Breast epithelium (tissue), 4 donors: ENCODE measurements around the gene MTX3. TPM values are rescaled to one million over a fixed set of nuclear protein-coding genes. Genes with fewer than 3 reads are reported as not detected.

Source experiments
- DNase-seq, 2 donors: peaks; one replicate each; pipeline ENCODE4 v3.0.0-alpha.2; 2019; ENCODE audit warnings: low spot score in 2 of 2
- H3K27ac ChIP-seq, 2 donors: fragments of 200-600 bp; sonication (generic) in 1 of 2; one replicate each; pipeline ENCODE4 v1.5.1; 2016 to 2019; ENCODE audit warnings: mild to moderate bottlenecking in 1 of 2
- H3K27me3 ChIP-seq, 2 donors: fragments of 200-600 bp; sonication (generic) in 1 of 2; one replicate each; pipeline versions ENCODE4 v1.5.1 to v1.6.0; 2017 to 2019; ENCODE audit warnings: control low read depth in 1 of 2, mild to moderate bottlenecking in 1 of 2
- H3K36me3 ChIP-seq: fragments of 200-600 bp; one replicate; pipeline ENCODE4 v1.5.1; 2019
- H3K4me1 ChIP-seq, 2 donors: fragments of 200-600 bp; sonication (generic); one replicate each; pipeline ENCODE4 v1.5.1; 2016 to 2019; ENCODE audit warnings: control low read depth in 1 of 2
- H3K4me3 ChIP-seq, 3 donors: fragments of 200-600 bp; sonication (generic); 1 replicate in 2 of 3; 2 replicates in 1 of 3; pipeline ENCODE4 v1.5.1; 2016 to 2019; ENCODE audit warnings: mild to moderate bottlenecking in 3 of 3, moderate library complexity in 2 of 3
- H3K9me3 ChIP-seq, 2 donors: fragments of 200-600 bp; sonication (generic) in 1 of 2; one replicate each; pipeline ENCODE4 v1.5.1; 2016 to 2019; ENCODE audit warnings: control low read depth in 1 of 2
- CTCF ChIP-seq, 3 donors: fragments of 450-650 bp; IDR thresholded peaks; one replicate each; pipeline ENCODE4 v1.5.1; 2016 to 2017; ENCODE audit warnings: antibody characterized with exemption in 3 of 3, mild to moderate bottlenecking in 3 of 3, moderate library complexity in 3 of 3
- POLR2A ChIP-seq: fragments of 450-650 bp; IDR thresholded peaks from one replicate; pipeline ENCODE4 v1.6.1; 2016; ENCODE audit warnings: antibody characterized with exemption, mild to moderate bottlenecking, moderate library complexity
- POLR2AphosphoS5 ChIP-seq, 3 donors: sonication (generic); formaldehyde crosslinking; IDR thresholded peaks; one replicate each; pipeline ENCODE4 v1.6.1; 2017; ENCODE audit warnings: antibody characterized with exemption in 3 of 3
- intact Hi-C: fragments of 100-400 bp; cut with DNase I; formaldehyde crosslinking; loops from one replicate; pipeline ENCODE4 v1.15.1; 2023; ENCODE audit warnings: low total_unique reads
- total RNA-seq, 3 donors: library from RNA; depleted of rRNA; stranded (reverse); fragments of >200 nt; gene quantifications; one replicate each; pipeline ENCODE4 v1.1.0, GENCODE V29; 2016

Gene MTX3
- total RNA-seq, 3 donors from 2014 or later: 14.2 to 20.2 (median 15.1) TPM

GRCh38 chr5:79955356-79955895, 35.6 kb downstream of the MTX3 start:
- Histone ChIP-seq H3K36me3 (no peaks in the 10 kb centered on the region), H3K4me1 (no peaks in the 10 kb centered on the region), H3K9me3 (no peaks in the 10 kb centered on the region), H3K4me3 (no peak overlapping the region), H3K27me3 (no peaks in the 10 kb centered on the region), H3K27ac (no peak overlapping the region)
- TF ChIP-seq POLR2AphosphoS5 (IDR thresholded peaks at IDR 0.05) (no peak), CTCF (IDR thresholded peaks at IDR 0.05) (no peak), POLR2A (no peak)
- DNase-seq: no peak
- intact Hi-C loops: loop anchor here (10.0 kb wide), 1 partner anchor 769 kb away; no protein-coding TSS in a partner anchor

- Histone ChIP-seq H3K27me3 (no peaks in the 10 kb centered on the region), H3K4me1 (no peaks in the 10 kb centered on the region), H3K27ac (no peak overlapping the region), H3K36me3 (no peaks in the 10 kb centered on the region), H3K9me3 (no peaks in the 10 kb centered on the region), H3K4me3 (no peak overlapping the region)
- intact Hi-C loops: loop anchor here (10.0 kb wide), 1 partner anchor 770 kb away; no protein-coding TSS in a partner anchor
- TF ChIP-seq POLR2AphosphoS5 (IDR thresholded peaks at IDR 0.05) (no peak), CTCF (IDR thresholded peaks at IDR 0.05) (no peak), POLR2A (no peak)
- no peak for DNase-seq
Measured at GRCh38 chr5:79954620-79955019, 36.4 kb downstream of the MTX3 start.

- TF ChIP-seq CTCF (IDR thresholded peaks at IDR 0.05) (no peak), POLR2AphosphoS5 (IDR thresholded peaks at IDR 0.05) (no peak), POLR2A (no peak)
- intact Hi-C loops: no loop called here
- no peak for DNase-seq
- H3K36me3 ChIP-seq: no peaks in the 10 kb centered on the region
- H3K27ac ChIP-seq: no peak overlapping the region
- no peaks in the 10 kb centered on the region for H3K27me3 ChIP-seq
- no peaks in the 10 kb centered on the region for H3K9me3 ChIP-seq
- no peak overlapping the region for H3K4me3 ChIP-seq
- H3K4me1 ChIP-seq: no peaks in the 10 kb centered on the region
Measured at GRCh38 chr5:79947567-79947966, 43.5 kb downstream of the MTX3 start.

- Histone ChIP-seq H3K4me3 (no peak overlapping the region), H3K36me3 (no peaks in the 10 kb centered on the region), H3K27ac (no peak overlapping the region), H3K4me1 (peaks cover 0 to 3% of the 10 kb centered on the region in 2 donors), H3K27me3 (no peaks in the 10 kb centered on the region), H3K9me3 (no peaks in the 10 kb centered on the region)
- no peak for DNase-seq
- TF ChIP-seq POLR2AphosphoS5 (IDR thresholded peaks at IDR 0.05): no peak
- TF ChIP-seq POLR2A: no peak
- no peak for TF ChIP-seq CTCF (IDR thresholded peaks at IDR 0.05)
- intact Hi-C loops: loop anchor here (5.0 kb wide), 1 partner anchor 579 kb away; no protein-coding TSS in a partner anchor
Measured at GRCh38 chr5:79938468-79938867, 52.6 kb downstream of the MTX3 start.

- Histone ChIP-seq H3K4me3 (no peak overlapping the region), H3K27ac (no peak overlapping the region), H3K27me3 (no peaks in the 10 kb centered on the region), H3K36me3 (no peaks in the 10 kb centered on the region), H3K4me1 (peaks cover 0 to 3% of the 10 kb centered on the region in 2 donors), H3K9me3 (no peaks in the 10 kb centered on the region)
- DNase-seq: no peak
- TF ChIP-seq POLR2AphosphoS5 (IDR thresholded peaks at IDR 0.05) (no peak), POLR2A (no peak), CTCF (IDR thresholded peaks at IDR 0.05) (no peak)
- intact Hi-C loops: loop anchor here (5.0 kb wide), 1 partner anchor 581 kb away; no protein-coding TSS in a partner anchor
Measured at GRCh38 chr5:79936646-79937216, 54.3 kb downstream of the MTX3 start.
